Chondrocyte (in vitro differentiated cells): ENCODE data around the gene USP6NL. TPM values are rescaled to one million over a fixed set of nuclear protein-coding genes. Genes with fewer than 3 reads are reported as not detected.

Experiments used
- DNase-seq: peaks from one replicate; pipeline ENCODE4 v3.0.0; 2021; ENCODE audit warnings: mixed read lengths, low spot score
- H3K27ac Mint-ChIP-seq: one replicate; pipeline ENCODE4 v1.8.0; 2021; ENCODE audit warnings: mild to moderate bottlenecking, moderate library complexity, mixed read lengths; ENCODE audit not compliant: unreplicated experiment
- H3K27me3 Mint-ChIP-seq: 2 replicates; pipeline ENCODE4 v1.8.0; 2021; ENCODE audit warnings: low read depth, mixed read lengths
- H3K36me3 Mint-ChIP-seq: 2 replicates; pipeline ENCODE4 v1.8.0; 2021; ENCODE audit warnings: low read depth, mixed read lengths
- H3K4me1 Mint-ChIP-seq: 2 replicates; pipeline ENCODE4 v1.8.0; 2021; ENCODE audit warnings: low read depth, mild to moderate bottlenecking, mixed read lengths
- H3K4me3 Mint-ChIP-seq: one replicate; pipeline ENCODE4 v1.8.0; 2021; ENCODE audit warnings: mild to moderate bottlenecking, moderate library complexity, mixed read lengths; ENCODE audit not compliant: unreplicated experiment
- H3K9me3 Mint-ChIP-seq: 2 replicates; pipeline ENCODE4 v1.8.0; 2021; ENCODE audit warnings: low read depth, mixed read lengths
- CTCF ChIP-seq: fragments of 200-600 bp; sonication (generic); IDR thresholded peaks from 2 replicates; pipeline ENCODE4 v1.5.0; 2021; ENCODE audit warnings: antibody characterized with exemption, mild to moderate bottlenecking, moderate library complexity
- total RNA-seq: library from RNA; stranded (reverse); gene quantifications from 3 replicates; pipeline ENCODE4 v1.2.1, GENCODE V29; 2021

USP6NL gene
- total RNA-seq, 1 donor from 2014 or later = 12.3 TPM

GRCh38 chr10:11647676-11648075, 36.2 kb upstream of the USP6NL start:
- H3K27ac Mint-ChIP-seq = no peak overlapping the region
- H3K4me3 Mint-ChIP-seq = no peak overlapping the region
- no peaks in the 10 kb centered on the region for H3K9me3 Mint-ChIP-seq
- no peak for DNase-seq
- H3K36me3 Mint-ChIP-seq = no peaks in the 10 kb centered on the region
- H3K27me3 Mint-ChIP-seq = no peaks in the 10 kb centered on the region
- H3K4me1 Mint-ChIP-seq = peaks cover 4% of the 10 kb centered on the region
- TF ChIP-seq CTCF = no peak

DNA sequence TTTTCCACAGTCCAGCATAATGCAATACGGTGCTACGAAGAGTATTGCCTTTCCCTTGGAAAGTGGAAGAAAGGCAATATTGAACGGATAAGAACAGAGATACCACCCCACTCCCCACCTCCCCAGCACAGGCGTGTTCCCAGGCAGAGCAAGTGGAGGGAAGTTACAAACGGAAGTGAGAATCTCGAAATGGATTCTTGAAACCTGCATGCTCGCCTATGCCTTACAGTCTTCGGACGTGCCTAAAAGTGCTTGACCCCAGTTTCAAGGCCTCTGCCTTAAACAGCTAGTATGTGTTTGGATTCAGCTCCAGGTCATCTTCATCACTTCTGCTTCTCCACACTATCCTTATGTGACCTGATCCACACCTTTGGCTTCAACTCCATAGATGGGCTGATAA, 35.0 kb upstream of the USP6NL start:
- Mint-ChIP-seq H3K9me3 (no peaks in the 10 kb centered on the region), H3K27ac (no peak overlapping the region), H3K4me3 (no peak overlapping the region), H3K36me3 (no peaks in the 10 kb centered on the region), H3K4me1 (peaks cover 4% of the 10 kb centered on the region), H3K27me3 (no peaks in the 10 kb centered on the region)
- no peak for TF ChIP-seq CTCF
- DNase-seq = no peak

DNA sequence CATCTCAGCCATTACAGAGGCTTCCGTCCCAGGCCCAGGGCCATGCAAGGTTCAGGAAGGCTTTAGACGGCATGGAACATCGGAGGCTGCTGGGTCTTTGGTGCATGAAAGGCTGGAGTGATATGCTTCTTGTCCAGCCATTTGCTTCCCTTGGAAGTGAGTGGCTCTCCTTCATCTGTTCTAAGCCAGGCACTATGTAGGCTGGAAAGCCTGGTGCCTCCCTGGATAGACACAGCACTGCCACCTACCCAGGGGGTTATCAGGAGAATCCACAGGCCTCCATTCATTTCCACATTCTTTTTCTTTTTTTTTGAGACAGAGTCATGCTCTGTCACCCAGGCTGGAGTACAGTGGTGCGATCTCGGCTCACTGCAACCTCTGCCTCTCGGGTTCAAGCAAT, 31.6 kb upstream of the USP6NL start:
- no peak for TF ChIP-seq CTCF
- no peaks in the 10 kb centered on the region for H3K27me3 Mint-ChIP-seq
- H3K4me1 Mint-ChIP-seq = peaks cover 5% of the 10 kb centered on the region
- no peaks in the 10 kb centered on the region for H3K36me3 Mint-ChIP-seq
- H3K9me3 Mint-ChIP-seq = no peaks in the 10 kb centered on the region
- H3K27ac Mint-ChIP-seq = no peak overlapping the region
- no peak overlapping the region for H3K4me3 Mint-ChIP-seq
- DNase-seq = no peak

DNA sequence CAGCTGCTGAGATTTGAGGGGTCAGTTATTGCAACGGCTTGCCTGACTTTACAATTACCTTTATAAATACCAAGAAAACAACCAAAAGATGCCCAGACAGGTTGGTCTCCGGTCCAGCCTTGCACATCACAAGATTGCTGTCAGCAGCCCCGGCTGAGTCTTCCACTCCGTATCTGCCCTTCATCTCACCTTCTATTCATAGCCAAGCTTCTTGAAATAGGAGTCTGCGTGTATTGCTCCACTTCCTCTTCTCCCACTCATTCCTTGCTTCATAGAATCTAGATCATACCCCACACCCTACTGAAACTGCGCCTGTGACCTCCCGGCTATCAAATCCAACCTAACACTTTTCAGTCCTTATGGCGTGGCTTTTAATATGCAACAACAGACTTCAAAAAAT, 31.1 kb upstream of the USP6NL start:
- H3K4me3 Mint-ChIP-seq = no peak overlapping the region
- no peaks in the 10 kb centered on the region for H3K27me3 Mint-ChIP-seq
- no peak for TF ChIP-seq CTCF

GRCh38 chr10:11639849-11640764, 28.7 kb upstream of the USP6NL start:
- Mint-ChIP-seq H3K4me1 (peaks cover 5% of the 10 kb centered on the region), H3K36me3 (peaks cover 1% of the 10 kb centered on the region), H3K4me3 (no peak overlapping the region), H3K27ac (no peak overlapping the region), H3K27me3 (peaks cover 5% of the 10 kb centered on the region), H3K9me3 (no peaks in the 10 kb centered on the region)
- TF ChIP-seq CTCF = no peak
- no peak for DNase-seq

More for the DNA sequence above, 31.1 kb upstream of the USP6NL start:
- Mint-ChIP-seq H3K9me3 (no peaks in the 10 kb centered on the region), H3K27ac (no peak overlapping the region), H3K36me3 (no peaks in the 10 kb centered on the region), H3K4me1 (peaks cover 5% of the 10 kb centered on the region)
- DNase-seq = no peak
